ENCODE measurements around the gene LMAN2.
A peak's percentile ranks its signal among the peaks of the same experiment; 100 is the strongest.

LMAN2 gene

GRCh38 chr5:177351392-177352329, at the start of gene LMAN2:
LMAN2 (minus strand) TSS chr5:177351668; CDS start chr5:177351647, 21 bp downstream.
- DNase-seq (ENCODE audit: low read depth in 2 of 2): peak; percentile 79 to 83

- DNase-seq (ENCODE audit: low read depth in 2 of 2): no peak
These were observed 48.8 kb upstream of the LMAN2 start, which contains the start of gene PFN3 for GRCh38 chr5:177399997-177400868. PFN3 (minus strand) TSS chr5:177400661; CDS start chr5:177400576, 85 bp downstream.

GRCh38 chr5:177397875-177398390, 46.5 kb upstream of the LMAN2 start:
- DNase-seq (ENCODE audit: low read depth in 2 of 2): no peak

- no peak for DNase-seq (ENCODE audit: low read depth in 2 of 2)
These were observed 45.3 kb upstream of the LMAN2 start for GRCh38 chr5:177396807-177397206.

GRCh38 chr5:177396078-177396477, 44.6 kb upstream of the LMAN2 start:
- no peak for DNase-seq (ENCODE audit: low read depth in 2 of 2)

GRCh38 chr5:177393990-177394389, 42.5 kb upstream of the LMAN2 start:
- no peak for DNase-seq (ENCODE audit: low read depth in 2 of 2)

GRCh38 chr5:177393206-177393765, 41.8 kb upstream of the LMAN2 start:
- DNase-seq (ENCODE audit: low read depth in 2 of 2): no peak

GRCh38 chr5:177392765-177393164, 41.3 kb upstream of the LMAN2 start:
- no peak for DNase-seq (ENCODE audit: low read depth in 2 of 2)

- peak; percentile 60 to 72 for DNase-seq (ENCODE audit: low read depth in 2 of 2)
These were observed 39.2 kb upstream of the LMAN2 start for GRCh38 chr5:177390363-177391300.

- peak in 1 of 2 donors; percentile 33 for DNase-seq (ENCODE audit: low read depth in 2 of 2)
These were observed 38.0 kb upstream of the LMAN2 start for GRCh38 chr5:177389241-177390169.

GRCh38 chr5:177388521-177389052, 37.1 kb upstream of the LMAN2 start:
- no peak for DNase-seq (ENCODE audit: low read depth in 2 of 2)

GRCh38 chr5:177387405-177387804, 35.9 kb upstream of the LMAN2 start:
- no peak for DNase-seq (ENCODE audit: low read depth in 2 of 2)

- DNase-seq (ENCODE audit: low read depth in 2 of 2): no peak
These were observed 35.1 kb upstream of the LMAN2 start for GRCh38 chr5:177386542-177386941.

GRCh38 chr5:177385720-177386119, 34.3 kb upstream of the LMAN2 start:
- no peak for DNase-seq (ENCODE audit: low read depth in 2 of 2)

- DNase-seq (ENCODE audit: low read depth in 2 of 2): no peak
These were observed 32.7 kb upstream of the LMAN2 start, which contains the start of gene SLC34A1 for GRCh38 chr5:177384134-177384533. SLC34A1 (plus strand) TSS chr5:177384434; CDS start chr5:177385742, 1,308 bp downstream.

GRCh38 chr5:177383181-177383580, 31.7 kb upstream of the LMAN2 start:
- no peak for DNase-seq (ENCODE audit: low read depth in 2 of 2)

- no peak for DNase-seq (ENCODE audit: low read depth in 2 of 2)
These were observed 31.1 kb upstream of the LMAN2 start for GRCh38 chr5:177382423-177383029.

- DNase-seq (ENCODE audit: low read depth in 2 of 2): no peak
These were observed 29.3 kb upstream of the LMAN2 start for GRCh38 chr5:177380805-177381126.

Data from stimulated activated CD8-positive, alpha-beta memory T cell treated with anti-CD3 and anti-CD28 coated beads, Interleukin-15, amount 100 ng/mL, for 4 hours (primary cell).